Measurements from ENCODE around the gene RD3L.

Gene RD3L

GRCh38 chr14:103973354-103973753 is 31.0 kb upstream of the RD3L start:
- no peak for DNase-seq (ENCODE audit: low read depth)
- no peak overlapping the region for H3K4me3 ChIP-seq (ENCODE audit: low read depth, low read length)
- no peak for TF ChIP-seq CTCF (IDR thresholded peaks at IDR 0.05; ENCODE audit: control insufficient read depth, extremely low read depth, insufficient read depth)

GRCh38 chr14:103969961-103970360 is 27.6 kb upstream of the RD3L start:
- TF ChIP-seq CTCF (IDR thresholded peaks at IDR 0.05; ENCODE audit: control insufficient read depth, extremely low read depth, insufficient read depth) = no peak
- no peak for DNase-seq (ENCODE audit: low read depth)
- no peak overlapping the region for H3K4me3 ChIP-seq (ENCODE audit: low read depth, low read length)

GRCh38 chr14:103966631-103967030 is 24.3 kb upstream of the RD3L start:
- TF ChIP-seq CTCF (IDR thresholded peaks at IDR 0.05; ENCODE audit: control insufficient read depth, extremely low read depth, insufficient read depth) = no peak
- H3K4me3 ChIP-seq (ENCODE audit: low read depth, low read length) = no peak overlapping the region
- DNase-seq (ENCODE audit: low read depth) = no peak

GRCh38 chr14:103961928-103962578 is 19.7 kb upstream of the RD3L start:
- no peak for DNase-seq (ENCODE audit: low read depth)
- no peak for TF ChIP-seq CTCF (IDR thresholded peaks at IDR 0.05; ENCODE audit: control insufficient read depth, extremely low read depth, insufficient read depth)
- H3K4me3 ChIP-seq (ENCODE audit: low read depth, low read length) = no peak overlapping the region

GRCh38 chr14:103960457-103961055 is 18.2 kb upstream of the RD3L start:
- no peak for DNase-seq (ENCODE audit: low read depth)
- no peak overlapping the region for H3K4me3 ChIP-seq (ENCODE audit: low read depth, low read length)
- no peak for TF ChIP-seq CTCF (IDR thresholded peaks at IDR 0.05; ENCODE audit: control insufficient read depth, extremely low read depth, insufficient read depth)

GRCh38 chr14:103949131-103949790 is 6.9 kb upstream of the RD3L start:
- no peak for TF ChIP-seq CTCF (IDR thresholded peaks at IDR 0.05; ENCODE audit: control insufficient read depth, extremely low read depth, insufficient read depth)
- H3K4me3 ChIP-seq (ENCODE audit: low read depth, low read length) = no peak overlapping the region
- DNase-seq (ENCODE audit: low read depth) = no peak
